HG02642 (cell line): ENCODE data around the gene RIN3.
A peak's percentile ranks its signal among the peaks of the same experiment; 100 is the strongest.
"Not testable (repeated sequence)": the region's sequence is repeated elsewhere in the genome, so short reads cannot be mapped to it uniquely, and the experiment has no call there.

Experiments used
- ATAC-seq: cut with Tn5 transposase; IDR thresholded peaks from one replicate; pipeline ENCODE4 v1.9.1; 2021; ENCODE audit warnings: mild to moderate bottlenecking; ENCODE audit not compliant: unreplicated experiment, poor library complexity

The RIN3 gene

DNA sequence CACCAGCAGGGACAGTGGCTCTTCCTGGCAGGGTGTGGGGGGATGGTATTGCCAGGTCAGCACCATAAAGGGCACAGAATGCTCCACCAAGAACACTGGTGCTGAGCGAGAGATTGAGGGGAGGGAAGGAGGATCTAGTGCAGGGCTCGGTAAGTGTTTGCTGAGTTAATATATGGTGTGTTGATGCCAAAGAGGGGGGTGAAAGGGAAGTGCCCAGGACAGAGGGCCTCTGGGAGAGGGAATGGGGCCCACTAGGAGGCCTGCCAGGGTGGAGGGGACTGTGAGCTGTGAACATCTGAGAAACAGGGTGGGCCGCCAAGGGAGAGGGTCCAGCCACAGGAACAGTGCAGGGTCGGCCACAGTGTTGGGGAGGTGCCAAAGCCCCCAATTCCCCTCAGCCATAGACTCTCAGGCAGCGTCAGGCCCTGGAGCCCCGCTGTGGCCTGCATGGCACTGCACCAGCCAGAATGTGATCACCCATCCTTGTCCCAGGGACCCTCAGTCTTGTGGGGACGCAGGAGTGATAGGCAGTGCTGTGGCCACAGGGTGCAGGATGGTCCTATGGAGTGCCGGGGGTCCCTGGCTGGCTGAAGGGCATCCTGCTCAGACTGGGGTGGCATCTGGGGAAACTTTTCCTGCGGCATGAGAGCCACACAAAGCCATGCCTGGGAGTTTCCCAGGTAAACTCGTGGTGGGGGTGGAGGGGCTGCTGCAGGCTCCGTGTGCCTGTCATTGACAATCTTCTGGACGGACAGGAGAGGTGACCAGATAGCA, 11.9 kb downstream of the RIN3 start:
- ATAC-seq, result no peak

DNA sequence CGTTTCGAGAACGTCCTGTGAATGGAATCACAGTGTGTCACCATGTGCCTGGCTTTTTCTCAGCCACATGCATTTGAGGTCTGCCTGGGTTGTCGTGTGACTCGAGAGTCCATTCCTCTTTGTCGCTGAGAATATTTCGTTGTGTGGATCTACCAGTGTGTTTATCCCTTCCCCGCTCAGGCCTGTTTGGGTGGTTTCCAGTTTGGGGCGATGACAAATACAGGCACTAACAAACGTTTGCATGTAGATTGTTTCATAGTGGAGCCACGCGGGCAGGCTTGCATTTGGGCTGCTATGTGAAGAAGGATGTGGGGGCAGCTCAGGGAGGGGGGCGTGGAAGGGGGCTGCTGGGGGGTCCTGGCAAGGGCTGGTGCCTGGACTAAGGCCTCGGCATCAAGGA, 14.1 kb downstream of the RIN3 start:
- ATAC-seq, result no peak

DNA sequence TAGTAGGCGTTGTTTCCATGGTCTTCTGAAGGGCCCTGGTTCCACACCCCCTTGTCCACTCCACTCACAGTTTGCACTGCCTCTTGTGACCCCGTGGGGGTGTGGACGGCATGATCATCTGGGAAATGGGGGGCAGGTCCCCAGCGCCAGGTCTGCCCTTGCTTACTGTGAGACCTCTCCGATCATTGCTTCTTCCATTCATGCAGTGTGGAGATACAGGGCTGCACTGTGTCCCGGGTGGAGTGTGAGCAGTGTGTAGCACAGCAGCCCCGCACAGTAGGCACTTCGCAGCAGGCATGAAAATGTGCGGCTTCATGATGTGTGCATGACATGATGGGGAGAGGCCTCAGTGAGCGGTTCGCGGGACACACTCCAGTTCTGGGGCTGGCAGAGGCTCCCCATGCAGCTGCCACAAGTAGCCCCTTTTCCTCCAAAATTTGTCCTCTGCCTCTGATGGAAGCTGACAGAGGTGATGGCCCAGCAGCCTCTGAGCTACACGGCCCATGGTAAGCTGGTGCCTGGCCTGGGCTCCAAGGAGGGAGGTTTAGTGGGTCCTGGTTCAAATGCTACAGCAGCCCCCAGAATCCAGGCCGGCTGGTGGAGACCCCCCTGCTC, 15.0 kb downstream of the RIN3 start:
- ATAC-seq, result no peak

DNA sequence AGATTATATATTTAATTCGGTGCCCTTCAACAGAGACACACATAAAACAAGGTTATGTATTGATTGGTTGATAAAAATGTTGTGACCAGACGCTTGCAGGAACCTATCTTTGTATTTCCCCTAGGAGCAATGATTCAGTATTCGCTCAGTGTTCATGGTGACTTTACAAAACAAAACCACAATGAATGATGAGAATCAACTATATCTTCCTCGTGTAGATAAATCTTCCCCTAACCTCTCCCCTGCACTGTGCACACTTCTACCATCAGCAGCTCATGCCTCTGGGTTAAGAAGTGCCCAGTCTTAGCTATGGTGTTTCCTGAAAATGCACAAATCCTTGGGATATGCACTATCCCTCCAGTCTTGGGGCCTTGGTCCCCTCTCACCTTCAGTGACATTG, 16.3 kb downstream of the RIN3 start:
- ATAC-seq, result no peak

DNA sequence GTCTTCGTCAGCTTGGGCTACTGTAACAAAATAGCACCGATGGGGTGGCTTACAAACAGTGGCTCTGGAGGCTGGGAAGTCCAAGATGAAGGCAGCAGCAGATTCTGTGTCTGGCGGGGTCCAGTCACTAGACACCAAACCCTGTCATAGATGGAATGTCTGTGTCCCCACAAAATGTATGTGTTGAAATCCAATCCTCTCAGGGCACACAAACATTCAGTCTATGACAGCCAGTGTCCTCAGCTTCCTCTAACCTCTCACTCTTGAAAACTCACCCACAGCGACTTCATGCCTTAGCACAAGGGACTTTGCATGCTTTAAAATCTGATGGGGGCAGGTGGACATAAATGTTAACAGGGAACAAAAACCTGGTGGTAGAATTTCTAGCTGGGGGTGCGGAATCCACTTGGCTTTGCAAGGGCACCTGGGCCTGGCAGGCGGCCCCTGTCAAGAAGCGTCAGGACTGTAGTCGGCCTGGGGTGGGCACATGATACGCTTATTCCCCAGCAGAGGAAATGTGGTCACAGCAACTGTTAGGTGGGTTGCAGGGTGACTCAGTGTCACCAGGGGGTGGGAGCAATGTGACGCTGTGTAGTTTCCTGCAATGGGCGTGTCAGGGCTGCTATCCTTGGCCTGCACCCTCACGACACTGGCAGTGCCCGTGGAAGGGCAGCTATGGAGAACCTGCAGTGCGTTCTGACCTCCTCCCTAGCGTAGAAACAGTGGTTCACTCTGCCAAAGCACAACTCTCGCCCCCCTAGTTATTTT, 17.7 kb downstream of the RIN3 start:
- no peak for ATAC-seq

DNA sequence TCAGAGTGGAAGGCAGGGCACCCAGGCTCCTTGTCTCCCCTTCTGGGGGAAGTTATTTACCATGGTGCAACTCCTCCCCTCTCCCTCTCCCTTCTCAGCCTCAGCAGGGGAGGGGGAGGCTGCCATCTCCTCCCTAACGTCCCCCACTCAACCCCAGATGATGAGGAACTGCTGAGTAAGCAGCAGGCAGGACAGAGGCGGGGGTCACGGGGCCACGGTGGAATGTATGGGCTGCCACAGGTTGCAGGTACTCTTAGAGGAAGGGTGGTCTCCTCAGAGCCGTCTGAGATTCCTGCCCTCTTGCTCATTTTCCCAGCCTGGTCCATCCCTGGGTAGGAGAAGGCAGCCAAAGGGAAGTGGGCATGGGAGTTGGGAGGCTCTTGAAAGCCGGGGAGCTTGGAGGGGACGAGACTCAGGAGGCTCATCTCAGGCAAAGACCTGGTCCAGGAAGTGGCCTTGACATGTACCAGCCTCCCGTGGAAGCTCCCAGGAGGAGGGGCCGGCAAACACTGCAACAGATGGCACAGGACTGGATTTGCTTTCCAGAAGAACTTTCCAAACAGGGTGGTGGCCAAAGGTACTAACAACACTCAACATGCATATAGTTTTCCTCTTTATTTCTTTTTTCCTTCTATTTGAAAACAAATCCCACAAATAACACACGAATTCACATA, 19.0 kb downstream of the RIN3 start:
- no peak for ATAC-seq

DNA sequence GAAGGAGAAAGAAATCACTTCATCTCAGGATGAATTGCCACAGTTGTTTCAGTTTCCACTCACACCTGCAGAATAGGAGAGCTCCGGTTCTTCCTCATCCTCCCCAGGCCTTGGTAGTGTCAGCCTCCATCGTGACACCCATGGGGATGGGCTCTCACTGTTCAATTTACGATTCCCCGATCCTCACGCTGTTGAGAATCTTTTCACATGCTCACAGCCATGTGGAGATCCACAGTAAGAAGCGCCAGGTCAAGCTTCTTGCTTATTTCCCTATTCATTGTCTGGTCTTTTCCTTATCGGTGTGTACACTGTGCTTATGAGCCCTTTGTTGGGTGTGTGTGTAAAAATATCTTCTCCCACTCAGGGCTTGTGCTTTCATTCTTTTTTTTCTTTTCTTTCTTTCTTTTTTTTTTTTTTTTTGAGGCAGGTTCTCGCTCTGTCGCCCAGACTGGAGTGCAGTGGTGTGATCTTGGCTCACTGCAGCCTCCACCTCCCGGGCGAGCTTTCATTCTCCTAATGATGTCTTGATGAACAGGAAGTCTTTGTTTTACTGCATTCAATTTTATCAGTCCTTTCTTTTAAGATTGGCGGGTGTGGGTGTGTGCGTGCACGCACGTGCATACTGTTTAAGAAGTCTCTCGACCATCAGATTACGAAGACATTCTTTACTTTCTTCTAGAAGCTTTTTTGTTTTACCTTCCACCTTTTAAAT, 21.5 kb downstream of the RIN3 start:
- ATAC-seq, result no peak

DNA sequence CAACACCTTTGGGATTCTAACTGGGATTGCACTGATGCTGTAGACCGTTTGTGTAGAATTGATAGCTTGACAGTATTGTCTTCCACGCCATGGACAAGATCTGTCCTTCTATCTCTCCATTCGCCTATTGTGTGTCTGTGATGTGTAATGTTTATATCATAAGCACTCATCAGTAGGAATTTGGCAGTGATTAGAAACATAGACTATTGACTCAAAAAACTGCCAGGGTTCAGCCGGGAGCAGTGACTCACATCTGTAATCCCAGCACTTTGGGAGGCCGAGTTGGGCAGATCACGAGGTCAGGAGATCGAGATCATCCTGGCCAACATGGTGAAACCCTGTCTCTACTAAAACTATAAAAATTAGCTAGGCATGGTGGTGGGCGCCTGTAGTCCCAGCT, 22.6 kb downstream of the RIN3 start:
- ATAC-seq, result not testable (repeated sequence)

DNA sequence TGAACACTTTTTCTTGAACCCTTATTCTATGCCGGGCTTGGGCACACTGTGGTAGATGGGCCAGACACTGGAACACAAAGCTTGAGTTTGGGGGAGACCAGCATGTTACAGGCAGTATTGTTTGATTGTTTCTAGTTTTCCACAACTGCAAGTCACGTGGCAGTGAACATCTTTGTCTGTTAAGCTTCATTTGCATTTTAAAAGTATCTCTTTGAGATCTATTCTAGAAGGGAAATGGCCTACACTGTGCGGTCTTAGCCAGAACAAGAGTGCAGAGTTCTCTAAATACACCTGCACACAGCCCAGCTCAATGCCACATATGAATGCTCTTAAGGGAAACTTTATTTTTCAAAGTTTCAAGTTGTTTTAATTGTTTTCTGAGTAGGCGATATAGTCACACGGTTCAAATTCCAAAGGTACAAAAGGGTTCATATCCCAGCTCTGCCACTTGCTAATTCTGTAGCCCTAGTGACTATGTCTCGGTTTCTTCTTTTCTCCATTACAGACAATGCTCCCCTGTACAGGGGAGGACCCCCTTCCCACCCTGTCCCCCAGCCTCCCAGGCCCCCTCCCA, 24.9 kb downstream of the RIN3 start:
- peak; percentile 73 for ATAC-seq

DNA sequence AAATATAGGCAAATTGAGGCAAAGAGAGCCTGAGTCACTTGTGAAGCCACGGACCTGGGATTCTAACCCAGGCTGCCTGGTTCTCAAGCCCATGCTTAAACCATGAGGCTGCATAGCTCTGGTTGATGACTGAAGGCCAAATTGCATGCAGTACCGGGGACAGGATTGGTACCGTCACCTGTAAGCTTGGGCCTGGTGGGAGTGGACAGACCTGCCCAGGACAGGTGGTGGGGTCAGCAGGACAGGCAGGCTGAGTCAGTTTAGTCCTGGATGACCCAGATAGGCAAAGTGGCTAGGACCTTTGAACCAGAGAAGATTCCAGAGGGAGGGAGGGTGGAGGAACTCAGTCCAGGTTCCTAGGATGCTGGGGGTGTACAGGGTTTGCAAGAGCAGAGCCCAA, 25.8 kb downstream of the RIN3 start:
- ATAC-seq, result no peak

DNA sequence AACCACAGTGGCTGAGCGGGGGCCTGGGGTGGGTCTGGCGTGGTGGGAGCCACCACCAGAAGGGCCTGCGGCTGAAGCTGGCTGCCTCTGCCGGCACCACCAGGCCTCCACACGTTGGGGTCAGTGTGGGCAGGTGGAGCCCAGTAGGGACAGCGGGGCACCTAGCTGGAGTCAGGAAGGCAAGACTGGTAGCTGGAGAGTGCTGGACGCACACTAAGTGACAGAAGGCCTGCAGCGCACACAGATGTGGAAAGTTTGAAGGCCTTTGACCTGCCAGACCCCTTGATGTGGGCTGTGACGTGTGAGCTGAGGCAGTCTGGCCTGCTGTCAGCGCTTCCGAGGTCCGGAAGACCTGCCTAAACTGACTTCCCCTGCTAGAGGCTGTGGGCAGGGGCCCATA, 26.3 kb downstream of the RIN3 start:
- no peak for ATAC-seq

DNA sequence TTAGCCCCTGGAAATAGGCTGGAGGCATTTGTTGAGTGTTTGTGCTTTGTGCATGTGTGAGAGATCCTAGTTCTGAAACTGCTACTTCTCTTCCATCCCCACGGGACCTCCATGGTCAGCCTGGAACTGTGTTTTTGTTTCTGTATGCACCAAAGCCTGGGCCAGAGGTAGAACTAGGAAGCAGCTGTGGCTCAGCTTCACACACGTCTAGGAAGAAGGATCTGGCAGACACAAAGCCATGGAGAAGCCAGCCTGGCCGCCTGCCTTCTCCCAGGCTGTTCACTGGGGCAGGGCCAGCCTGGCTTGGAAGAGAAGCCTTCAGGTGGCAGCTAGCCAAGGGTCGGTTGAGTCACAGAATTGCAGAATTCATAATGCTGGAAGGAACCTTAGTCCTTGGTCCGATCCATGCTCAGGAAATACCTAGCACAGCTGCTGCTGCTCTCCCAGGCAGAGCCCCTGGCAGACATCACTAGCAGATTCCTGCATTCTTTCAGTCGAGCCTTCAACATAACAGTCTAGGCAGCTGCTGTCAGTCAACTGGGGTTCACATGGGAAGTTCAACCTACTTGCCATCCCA, 27.0 kb downstream of the RIN3 start:
- ATAC-seq, result no peak

DNA sequence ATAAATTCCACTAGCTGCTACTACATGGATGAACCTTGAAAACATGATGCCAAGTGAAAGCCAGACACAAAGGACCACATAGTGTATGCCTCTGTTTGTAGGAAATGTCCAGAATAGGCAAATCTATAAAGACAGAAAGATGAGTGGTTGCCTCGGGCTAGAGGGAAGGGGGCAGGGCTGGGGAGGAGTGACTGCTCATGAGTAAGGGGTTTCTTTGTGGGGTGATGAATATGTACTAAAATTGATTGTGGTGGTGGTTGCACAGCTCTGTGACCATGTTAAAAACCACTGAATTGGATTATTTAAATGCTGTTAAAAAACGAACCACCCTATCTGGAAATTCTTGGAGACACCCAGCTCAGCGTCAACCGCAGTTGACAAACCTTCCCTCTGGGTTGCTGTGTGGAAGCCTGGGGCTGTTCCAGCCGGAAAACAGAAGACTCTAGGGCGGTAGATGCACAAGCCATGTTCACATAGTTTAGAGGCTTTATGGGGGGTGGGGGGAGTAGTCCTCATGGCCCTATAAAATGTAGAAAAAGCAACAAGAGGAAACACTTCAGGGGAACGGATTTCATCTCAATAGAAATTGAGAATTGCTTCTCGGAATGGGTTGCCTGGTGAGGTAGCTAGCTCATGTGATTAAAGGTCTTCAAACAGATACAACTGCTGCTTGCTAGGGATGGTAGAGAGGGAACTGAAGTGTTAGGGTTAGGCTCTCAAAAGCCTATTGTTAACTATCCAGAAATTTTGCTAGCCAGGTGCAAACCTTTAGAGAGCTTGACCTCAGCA, 29.4 kb downstream of the RIN3 start:
- no peak for ATAC-seq

DNA sequence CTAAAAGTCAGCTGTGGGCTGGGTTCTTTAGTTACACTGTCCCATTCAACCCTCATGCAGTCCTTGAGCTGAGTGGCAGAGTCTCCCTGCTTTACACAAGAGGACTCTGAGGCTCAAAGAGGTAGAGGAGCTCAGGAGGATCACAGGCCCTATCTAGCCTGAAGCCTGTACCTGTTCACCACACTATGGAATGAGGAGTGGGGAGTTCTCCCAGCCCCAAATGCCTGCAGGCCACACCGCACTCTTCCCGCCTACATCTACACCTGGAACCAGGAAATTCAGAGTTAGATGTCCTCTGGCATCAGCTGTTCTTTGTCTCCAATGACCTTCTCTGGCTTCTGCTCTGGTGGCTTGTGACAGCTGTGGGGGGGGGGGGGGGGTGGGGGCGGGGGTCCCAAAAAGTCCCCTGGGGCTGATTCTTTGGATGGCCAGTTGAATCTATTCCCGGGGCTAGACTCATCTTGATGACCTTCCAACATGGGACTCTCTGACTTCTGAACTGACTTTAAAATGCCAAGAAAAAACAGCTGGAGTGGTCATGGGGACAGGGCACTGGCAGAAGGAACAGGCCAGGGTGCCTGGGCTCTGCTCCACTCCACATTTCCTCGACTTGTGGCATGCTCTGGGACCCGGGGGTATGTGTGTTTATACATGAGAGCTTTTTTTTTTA, 30.6 kb downstream of the RIN3 start:
- ATAC-seq, result no peak

DNA sequence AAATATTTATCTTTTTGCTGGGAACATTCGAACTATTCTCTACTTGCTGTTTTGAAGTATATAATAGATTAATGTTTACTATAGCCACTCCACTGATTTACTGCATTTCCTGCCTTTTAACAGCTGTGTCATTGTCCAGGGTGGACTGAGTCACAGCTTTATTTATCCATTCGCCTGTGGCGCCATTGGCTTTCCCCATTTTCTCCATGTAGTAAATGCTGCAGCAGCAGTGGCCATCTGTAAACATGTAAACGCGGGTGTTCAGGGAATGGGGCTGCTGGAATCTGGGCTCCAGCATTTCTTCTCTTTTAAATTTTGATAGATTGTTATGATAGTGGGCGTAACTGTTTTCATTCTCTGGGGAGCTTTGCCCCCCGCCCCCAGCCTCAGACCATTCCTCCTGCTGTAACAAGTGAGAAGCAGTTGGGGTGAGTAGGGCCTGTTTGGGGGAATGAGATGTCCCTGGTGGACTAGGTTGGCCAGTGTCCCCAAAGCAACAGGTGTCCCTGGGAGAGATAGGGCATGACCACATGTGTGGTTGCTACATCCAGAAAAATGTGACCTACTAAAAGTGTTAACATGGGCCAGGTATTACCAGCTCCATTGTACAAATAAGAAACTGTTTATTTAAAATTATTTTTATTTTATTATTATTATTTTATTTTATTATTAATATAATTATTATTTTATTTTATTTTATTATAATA, 32.9 kb downstream of the RIN3 start:
- no peak for ATAC-seq

DNA sequence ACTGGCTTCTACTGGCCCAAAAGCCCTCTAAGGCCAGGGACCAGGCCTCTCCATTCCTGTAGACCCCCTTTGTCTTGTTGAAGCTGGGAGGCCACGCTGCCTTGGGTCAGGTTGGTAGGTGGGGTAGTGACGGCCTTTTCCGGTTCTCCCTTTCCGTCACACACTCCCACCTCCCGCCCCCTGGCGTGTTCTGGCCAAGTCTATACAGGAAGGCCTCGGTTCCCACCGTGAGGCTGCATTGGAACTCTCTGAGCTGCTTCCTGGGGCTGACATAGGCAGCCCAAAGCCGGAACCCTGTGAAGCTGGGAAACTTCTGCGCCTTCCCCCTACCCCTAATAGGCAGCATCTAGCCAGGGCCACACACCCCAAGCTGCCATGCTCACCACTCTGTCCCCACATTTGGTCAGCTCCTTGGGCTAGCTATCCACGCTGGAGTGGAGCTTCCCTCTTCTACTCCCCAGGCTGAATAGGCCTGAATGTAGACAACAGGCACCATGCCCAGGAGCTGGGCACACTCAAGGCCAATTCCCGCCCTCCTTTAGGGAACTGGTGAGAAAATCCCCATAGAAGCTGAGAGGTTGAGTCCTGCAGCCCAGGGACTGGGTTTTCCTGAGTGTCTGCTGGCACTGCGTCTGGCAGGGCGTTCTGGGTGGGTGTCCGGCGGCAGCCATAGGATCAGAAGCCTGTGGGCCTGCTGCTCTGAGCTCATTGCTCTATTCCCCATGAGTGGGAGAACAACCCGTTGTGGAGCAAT, 35.7 kb downstream of the RIN3 start:
- ATAC-seq, result no peak

DNA sequence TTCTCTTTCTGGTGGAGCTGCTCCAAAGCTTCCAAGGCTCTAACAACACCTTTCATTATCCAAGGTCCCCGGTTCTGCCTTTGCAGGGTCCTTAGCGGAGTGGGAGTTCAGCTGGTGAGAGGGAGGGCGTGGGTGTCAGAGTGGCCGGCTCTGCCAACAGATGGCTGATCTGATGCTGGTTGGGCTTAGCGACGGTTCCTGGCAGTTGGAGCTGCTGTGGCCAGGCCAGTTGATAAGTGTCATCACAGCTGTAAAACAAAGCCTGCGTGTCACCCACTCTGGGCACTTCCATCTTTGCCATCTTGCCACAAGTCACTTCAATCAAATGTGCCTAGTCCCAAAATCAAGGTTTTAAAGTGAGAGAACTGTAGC, 36.3 kb downstream of the RIN3 start:
- no peak for ATAC-seq
